Measurements from ENCODE around the gene SERPINA1.

The SERPINA1 gene

DNA sequence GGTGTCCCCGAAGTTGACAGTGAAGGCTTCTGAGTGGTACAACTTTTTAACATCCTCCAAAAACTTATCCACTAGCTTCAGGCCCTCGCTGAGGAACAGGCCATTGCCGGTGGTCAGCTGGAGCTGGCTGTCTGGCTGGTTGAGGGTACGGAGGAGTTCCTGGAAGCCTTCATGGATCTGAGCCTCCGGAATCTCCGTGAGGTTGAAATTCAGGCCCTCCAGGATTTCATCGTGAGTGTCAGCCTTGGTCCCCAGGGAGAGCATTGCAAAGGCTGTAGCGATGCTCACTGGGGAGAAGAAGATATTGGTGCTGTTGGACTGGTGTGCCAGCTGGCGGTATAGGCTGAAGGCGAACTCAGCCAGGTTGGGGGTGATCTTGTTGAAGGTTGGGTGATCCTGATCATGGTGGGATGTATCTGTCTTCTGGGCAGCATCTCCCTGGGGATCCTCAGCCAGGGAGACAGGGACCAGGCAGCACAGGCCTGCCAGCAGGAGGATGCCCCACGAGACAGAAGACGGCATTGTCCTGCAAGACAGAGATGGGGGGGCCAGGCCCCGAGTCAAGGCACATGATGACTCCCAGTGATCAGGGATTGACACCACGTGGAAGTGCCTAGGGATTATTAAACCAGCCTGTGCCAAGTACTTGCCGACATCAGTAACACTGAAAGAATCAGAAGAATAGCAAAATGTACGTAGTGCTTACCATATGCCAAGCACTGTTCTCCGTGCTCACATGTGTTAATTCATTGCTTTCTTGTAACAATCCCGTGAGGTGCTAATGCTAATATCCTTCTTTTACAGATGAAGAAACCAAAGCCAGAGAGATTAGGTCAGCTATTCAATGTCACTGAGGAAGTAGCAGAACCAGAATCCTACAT lies 5.4 kb downstream of the SERPINA1 start:
- DNase-seq (ENCODE audit: low read depth), result no peak

DNA sequence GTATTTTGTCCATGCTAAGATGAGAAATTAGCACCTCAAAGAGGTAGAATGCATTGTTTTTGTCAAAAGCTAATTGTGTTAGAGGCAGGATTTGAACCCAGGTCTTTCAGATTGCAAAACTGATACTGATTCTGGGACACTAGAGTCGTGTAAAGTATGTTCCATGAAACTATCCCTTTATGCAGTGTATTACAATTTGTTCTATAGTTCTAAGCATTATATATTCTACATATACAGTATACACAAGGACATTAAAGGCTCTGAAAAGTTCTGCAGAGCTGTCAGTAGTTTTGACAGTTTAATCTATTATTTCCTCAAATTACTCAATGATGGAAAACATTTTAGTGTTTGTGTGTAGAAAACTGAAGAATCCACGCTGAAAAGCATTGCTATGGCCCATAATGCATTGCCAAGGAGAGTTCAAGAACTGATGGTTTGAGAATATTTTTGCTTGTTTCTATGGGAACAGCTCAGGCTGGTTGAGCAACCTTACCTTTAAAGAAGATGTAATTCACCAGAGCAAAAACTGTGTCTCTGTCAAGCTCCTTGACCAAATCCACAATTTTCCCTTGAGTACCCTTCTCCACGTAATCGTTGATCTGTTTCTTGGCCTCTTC lies 6.2 kb downstream of the SERPINA1 start:
- DNase-seq (ENCODE audit: low read depth), result no peak

DNA sequence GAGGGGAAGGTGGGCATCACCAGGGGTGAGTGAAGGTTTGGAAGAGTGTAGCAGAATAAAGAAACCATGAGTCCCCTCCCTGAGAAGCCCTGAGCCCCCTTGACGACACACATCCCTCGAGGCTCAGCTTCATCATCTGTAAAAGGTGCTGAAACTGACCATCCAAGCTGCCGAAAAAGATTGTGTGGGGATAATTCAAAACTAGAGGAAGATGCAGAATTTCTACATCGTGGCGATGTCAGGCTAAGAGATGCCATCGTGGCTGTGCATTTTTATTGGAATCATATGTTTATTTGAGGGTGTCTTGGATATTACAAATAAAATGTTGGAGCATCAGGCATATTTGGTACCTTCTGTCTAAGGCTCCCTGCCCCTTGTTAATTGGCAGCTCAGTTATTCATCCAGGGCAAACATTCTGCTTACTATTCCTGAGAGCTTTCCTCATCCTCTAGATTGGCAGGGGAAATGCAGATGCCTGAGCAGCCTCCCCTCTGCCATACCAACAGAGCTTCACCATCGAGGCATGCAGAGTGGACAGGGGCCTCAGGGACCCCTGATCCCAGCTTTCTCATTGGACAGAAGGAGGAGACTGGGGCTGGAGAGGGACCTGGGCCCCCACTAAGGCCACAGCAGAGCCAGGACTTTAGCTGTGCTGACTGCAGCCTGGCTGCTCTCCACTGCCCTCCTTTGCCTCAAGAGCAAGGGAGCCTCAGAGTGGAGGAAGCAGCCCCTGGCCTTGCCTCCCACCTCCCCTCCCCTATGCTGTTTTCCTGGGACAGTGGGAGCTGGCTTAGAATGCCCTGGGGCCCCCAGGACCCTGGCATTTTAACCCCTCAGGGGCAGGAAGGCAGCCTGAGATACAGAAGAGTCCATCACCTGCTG lies 7.0 kb downstream of the SERPINA1 start:
- DNase-seq (ENCODE audit: low read depth), result no peak

DNA sequence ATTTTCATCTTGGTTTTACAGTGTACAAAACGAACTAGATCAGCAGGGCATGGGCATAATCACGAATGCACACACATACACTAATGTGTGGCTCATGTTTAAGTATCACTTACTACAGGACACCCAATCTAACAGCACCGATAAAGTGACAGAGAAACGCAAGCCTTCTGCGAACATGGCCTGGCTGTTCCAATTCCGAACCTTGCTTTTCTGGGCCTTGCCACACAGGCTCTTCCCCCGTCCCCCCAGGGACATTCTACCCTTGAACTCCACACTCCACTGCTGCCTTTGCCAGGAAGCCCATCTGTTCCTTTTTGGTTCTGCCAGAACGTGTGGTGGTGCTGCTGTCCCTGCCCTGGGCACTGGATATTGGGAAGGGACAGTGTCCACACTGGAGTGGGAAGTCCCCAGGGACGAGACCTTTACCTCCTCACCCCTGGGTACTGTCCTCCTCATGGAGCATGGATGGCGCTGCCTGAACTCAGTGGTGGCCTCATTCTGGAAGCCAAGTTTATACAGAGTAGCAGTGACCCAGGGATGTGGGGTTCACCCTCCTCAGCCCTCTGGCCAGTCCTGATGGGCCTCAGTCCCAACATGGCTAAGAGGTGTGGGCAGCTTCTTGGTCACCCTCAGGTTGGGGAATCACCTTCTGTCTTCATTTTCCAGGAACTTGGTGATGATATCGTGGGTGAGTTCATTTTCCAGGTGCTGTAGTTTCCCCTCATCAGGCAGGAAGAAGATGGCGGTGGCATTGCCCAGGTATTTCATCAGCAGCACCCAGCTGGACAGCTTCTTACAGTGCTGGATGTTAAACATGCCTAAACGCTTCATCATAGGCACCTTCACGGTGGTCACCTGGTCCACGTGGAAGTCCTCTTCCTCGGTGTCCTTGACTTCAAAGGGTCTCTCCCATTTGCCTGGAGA lies 7.9 kb downstream of the SERPINA1 start:
- no peak for DNase-seq (ENCODE audit: low read depth)

DNA sequence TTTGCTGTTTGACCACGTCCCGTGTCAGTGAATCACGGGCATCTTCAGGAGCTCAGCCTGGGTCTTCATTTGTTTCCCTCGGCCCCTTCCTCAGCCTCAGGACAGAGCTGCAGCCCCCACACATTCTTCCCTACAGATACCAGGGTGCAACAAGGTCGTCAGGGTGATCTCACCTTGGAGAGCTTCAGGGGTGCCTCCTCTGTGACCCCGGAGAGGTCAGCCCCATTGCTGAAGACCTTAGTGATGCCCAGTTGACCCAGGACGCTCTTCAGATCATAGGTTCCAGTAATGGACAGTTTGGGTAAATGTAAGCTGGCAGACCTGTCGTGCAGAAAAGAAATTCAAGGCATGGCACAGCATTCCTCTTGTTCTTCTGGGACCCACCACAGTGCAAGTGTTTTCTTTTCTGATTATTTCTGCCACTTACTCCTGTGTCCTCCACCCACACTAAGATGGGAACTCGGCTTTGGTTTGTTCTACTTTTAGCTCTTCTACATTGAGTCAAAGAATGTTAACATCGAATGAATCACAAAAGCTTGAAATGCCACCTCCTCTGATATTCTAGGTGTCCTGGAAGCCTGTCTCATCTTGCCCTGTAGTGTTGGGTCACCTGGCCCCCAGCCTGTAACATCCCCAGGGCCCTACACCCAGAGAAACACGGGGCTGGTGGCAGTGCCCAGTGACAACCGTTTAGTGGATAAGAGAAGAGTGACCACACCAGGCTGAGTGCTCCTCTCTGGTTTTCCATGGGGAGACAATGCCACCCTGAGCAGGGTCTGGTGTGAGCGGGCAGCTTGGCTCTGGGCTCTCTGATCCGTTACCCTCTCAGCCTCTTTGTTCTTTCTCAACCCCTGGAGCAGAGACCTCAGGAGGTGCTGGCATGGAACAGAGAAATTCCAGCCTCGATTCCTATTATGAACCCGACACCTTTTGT lies 8.8 kb downstream of the SERPINA1 start:
- DNase-seq (ENCODE audit: low read depth), result no peak

DNA sequence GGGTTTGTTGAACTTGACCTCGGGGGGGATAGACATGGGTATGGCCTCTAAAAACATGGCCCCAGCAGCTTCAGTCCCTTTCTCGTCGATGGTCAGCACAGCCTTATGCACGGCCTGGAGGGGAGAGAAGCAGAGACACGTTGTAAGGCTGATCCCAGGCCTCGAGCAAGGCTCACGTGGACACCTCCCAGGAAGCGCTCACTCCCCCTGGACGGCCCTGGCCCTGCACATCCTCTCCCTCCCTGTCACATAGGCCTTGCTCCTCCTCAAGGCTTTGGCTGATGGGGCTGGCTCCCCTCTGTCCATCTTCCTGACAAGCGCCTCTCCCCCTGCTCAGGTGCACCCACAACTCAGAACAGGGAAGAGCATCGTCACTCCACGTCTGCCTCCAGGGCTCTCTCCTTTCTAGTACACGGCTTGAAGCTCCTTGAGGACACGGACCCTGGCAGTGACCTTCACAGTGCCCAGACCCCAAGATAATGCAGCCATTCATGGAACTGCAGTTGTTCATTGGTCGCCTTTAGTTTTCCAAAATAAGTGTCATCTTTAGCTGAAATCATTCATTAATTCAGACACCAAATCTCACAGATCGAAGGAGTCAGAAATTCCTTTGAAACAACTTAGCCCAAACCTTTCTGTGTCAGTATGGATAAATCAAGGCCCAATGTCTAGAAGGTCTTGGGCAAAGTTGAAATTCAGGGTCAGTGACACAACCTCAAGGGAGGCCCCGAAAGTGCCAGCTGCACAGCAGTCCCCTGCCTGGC lies 9.7 kb downstream of the SERPINA1 start:
- no peak for DNase-seq (ENCODE audit: low read depth)

DNA sequence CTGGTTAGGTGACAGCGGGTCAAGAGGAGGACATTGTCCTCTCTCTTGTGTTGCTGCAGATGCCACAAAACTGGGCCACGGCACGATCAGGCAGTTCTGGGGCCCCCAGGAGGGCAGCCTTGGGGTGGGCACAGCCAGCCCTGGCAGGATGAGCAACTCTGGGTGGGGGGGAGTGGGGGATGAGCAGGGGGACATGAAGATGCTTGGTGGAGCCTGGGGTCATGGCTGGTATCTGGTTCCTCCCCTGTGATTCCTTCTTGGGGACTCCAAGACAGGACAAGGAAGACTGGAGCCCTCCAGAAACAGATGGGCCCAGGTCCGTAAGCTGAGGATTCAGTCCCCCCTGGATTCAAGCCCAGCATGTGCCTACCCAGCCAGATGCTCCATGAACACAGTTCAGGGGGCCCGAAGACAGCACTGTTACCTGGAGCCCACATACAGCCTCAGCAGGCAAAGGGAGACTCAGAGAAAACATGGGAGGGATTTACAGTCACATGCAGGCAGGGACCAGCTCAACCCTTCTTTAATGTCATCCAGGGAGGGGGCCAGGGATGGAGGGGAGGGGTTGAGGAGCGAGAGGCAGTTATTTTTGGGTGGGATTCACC lies 10.4 kb downstream of the SERPINA1 start:
- no peak for DNase-seq (ENCODE audit: low read depth)

DNA sequence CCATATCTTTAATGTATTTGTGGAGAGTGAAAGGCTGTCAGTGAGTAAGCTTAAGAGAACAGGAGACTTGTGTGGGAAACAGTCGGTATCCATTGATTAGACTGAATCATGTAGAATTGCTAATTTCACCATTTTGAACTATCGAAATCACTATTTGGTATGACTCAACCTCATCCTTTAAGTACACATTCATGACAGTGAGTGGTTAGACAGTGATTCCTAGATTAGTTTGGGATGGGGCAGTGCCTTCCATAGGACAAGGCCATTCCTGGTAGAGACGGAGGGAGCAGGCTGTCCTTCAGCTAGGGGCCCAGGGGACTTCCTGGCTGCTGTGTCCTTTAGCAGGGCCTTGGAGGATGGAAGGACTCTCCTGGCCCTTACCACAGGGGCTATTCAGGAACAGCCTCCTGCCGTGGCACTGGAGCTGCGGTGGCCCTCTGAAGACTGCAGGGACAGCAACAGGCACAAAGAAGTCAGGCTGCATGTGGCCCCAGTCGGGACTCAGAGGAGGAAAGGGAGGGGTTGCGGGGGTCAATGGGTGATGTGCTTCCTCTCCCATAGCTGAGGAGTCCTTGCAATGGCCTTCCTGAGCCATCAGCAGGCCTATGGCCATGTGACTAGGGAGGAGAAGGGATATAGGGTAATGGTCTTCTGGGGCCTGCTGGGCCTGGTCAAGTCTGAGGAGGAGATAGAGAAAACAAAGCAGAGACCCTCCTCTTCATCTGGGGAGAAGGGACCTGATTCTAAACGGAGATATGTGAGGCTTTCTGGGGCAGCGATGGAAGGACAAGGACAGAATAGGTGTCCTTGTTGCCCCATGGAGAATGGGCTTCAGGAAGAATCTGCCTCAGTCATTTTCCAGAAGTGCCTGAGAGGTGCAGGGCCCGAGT lies 11.2 kb downstream of the SERPINA1 start:
- no peak for DNase-seq (ENCODE audit: low read depth)

DNA sequence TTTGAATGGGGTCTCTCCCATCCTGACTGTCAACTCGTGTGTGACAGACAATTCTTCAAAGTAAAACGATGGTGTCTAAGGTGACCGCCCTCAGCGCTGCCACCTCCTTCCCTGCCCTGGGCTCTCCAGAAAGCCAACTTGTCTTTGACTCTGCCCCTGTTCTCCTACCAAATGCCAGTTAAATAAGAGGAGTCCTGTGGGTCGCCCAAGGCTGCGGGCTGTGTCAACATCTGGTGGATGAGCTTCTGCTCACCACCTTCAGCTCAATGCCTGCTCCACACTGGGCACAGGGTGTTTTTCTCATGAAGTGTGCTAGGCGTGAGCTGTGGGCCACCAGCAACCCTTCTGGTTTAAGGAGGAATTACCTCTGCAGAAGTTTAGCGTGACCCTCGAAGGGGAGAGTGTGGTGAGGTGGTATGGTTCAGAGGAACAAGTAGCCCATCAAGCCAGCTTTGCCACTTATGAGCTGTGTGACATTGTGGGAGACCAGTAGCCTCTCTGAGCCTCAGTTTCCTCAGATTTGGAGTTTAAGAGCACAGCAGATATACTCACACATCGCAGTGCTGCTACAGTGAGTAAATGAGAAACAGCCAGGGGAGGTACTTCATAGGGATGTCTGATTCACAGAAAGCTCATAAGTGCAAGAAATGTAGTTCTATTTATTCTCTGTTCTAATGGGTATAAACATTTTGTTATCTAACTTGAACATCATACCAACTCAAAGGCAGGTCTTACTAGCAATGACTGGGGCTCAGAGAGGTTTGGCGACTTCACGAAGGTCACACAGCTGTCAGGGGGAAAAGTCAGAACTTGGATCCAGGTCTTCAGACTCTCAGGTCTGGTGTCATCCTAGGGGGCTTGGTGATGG lies 12.1 kb downstream of the SERPINA1 start:
- no peak for DNase-seq (ENCODE audit: low read depth)

DNA sequence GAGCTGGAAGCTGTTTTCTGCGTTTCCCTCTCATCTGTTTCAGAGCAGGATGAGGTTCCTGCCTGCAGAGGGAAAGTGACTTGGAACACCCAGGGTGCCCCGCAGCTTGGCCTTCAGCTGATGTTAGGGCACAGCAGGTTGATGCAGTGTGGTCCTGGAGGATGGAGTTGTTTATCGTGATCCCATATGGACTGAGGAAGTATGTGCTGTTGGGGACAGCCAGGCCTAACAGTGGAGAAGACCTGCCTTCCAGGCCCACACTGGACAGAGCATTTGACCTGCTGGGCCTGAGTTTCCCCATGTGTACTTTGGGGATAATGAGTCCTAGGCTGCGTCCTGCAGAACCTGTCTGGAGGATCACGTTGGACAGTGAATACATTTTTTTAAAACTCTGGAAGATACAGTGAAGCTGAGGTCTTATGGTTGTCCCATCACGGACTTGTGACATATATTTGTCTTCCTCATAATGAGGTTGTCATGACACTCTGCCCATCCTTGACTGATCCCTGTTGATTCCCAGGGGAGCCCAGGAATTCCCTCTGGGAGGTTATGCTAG lies 12.8 kb downstream of the SERPINA1 start:
- DNase-seq (ENCODE audit: low read depth), result no peak

DNA sequence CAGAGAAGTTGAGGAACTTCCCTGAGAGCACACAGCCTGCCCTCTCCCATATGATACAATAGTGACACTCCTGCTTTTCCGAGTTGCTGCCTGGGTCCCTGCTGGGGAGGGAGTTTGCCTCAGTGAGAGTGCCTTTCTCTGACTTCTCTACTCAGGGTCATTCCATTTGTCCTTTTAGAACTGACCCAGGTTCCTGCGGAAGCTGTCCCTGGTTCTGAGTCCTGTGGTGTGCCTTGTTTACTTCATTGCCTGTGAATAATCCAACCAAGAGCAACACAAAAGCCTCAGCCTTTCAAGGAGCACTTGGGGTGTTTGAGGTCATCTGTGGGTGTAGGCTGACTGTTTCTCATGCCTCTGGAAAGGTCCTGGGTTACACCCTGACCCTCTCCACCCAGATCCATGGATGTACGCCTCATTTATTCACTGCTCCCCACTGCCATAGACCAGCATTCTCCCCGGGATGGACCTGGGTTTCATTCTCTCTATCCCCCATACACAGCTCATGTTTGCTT lies 13.6 kb downstream of the SERPINA1 start:
- DNase-seq (ENCODE audit: low read depth), result no peak

DNA sequence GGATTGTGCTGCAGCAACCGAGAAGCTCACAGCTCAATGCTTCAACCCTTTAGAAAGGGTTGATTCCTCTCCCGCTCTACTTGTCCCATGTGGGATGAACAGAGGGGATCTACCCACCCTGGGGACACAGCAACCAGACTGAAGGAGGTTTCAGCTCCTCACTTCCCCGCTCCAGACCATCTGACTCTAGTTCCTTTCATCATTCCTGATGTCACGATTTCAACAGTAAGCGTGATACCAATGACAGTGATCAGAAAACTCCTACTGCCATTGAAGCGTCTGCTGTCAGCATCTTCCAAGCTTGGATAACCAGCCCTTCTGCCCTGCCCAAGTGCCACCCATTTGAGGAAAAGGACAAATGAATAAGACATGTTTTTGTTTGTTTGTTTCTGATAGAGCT lies 14.3 kb downstream of the SERPINA1 start:
- no peak for DNase-seq (ENCODE audit: low read depth)

DNA sequence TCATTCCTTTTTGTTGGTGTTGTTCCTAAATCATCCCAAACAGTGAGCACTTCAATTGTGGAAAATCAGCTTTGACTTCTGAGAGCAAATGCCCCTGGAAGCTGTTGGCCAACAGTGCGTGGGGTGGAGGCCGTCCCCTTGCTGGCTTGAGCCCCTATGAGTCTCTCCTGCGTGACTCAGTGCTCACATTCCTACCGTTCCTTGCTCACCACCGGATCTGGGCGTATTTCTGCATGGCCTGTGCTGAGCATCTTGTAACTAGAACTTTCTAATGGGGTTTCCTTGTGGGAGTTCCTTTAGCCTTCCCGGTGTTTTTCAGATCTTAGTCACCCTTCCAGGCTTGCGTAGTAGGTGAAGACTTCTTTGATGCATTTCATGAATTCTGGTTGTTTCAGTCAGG lies 14.7 kb downstream of the SERPINA1 start:
- DNase-seq (ENCODE audit: low read depth), result no peak

DNA sequence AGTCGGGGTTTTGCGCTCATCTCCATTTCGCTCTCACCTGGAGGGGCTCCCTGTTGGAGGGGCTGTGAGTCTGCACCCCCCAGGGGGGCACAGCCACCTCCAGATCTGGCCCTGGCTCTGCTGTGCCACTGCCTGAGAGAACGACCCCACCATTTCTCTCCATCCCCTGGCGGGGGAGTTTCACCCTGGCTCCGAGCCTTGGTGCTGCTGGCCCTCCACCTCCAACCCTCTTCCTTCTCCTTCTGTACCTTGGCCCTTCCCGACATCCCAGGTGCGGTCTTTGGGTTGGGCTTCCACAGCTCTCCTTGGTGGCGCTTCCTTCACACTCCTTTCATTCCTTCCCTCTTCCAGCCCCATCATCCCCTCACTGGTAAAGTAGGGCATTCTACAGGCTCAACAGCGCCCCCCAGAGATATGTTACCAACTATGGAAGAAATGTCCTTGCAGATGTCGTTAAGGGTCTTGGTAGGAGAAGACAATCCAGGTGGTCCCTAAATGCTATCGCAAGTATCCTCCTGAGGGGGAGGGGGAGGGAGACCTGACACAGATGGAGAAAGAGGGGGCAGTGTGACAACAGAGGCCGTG lies 16.3 kb downstream of the SERPINA1 start:
- DNase-seq (ENCODE audit: low read depth), result no peak

DNA sequence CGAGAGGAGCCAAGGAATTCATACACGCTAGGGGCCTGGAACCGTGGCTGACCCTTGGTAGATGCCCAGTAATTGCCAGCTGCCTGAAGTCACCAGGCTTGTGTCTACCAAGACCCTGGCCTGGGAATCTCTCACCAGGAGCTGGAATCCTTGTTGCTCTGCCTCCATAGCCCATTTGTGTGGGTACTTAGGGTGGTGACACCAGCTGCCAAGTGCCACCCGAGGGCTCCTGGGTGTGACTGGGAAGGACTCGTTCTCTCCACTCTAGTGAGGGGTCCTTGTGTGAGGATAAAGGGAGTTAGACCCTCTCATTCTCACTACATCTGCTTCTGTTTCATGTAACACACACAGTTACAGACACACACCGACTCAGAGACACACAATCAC lies 17.9 kb downstream of the SERPINA1 start:
- DNase-seq (ENCODE audit: low read depth), result no peak
